MG63 (cell line): ENCODE measurements around the gene SLC24A3. TPM values are rescaled to one million over a fixed set of nuclear protein-coding genes. Genes with fewer than 3 reads are reported as not detected.

Experiments used
- DNase-seq: peaks from one replicate; pipeline ENCODE4 v3.0.0-alpha.2; 2020
- H3K27me3 ChIP-seq: fragments of 250-450 bp; sonication (Bioruptor Pico); 2 replicates; pipeline ENCODE4 v1.5.1; 2020; ENCODE audit warnings: mild to moderate bottlenecking, moderate library complexity
- H3K36me3 ChIP-seq: fragments of 250-450 bp; sonication (Bioruptor Pico); 2 replicates; pipeline ENCODE4 v1.5.1; 2020; ENCODE audit warnings: mild to moderate bottlenecking, moderate library complexity
- H3K4me3 ChIP-seq: fragments of 250-450 bp; sonication (Bioruptor Pico); 2 replicates; pipeline ENCODE4 v1.5.1; 2020; ENCODE audit warnings: mild to moderate bottlenecking, moderate library complexity
- H3K9me3 ChIP-seq: fragments of 250-450 bp; sonication (Bioruptor Pico); 2 replicates; pipeline ENCODE4 v1.5.1; 2020; ENCODE audit warnings: mild to moderate bottlenecking, moderate library complexity
- total RNA-seq: library from RNA; depleted of rRNA; stranded (reverse); fragments of >200 nt; shearing (Covaris generic); gene quantifications from 2 replicates; pipeline ENCODE4 v1.2.3, GENCODE V29; 2014; ENCODE audit warnings: low replicate concordance

SLC24A3 gene
- total RNA-seq, 1 experiment from 2014 or later = not detected

DNA sequence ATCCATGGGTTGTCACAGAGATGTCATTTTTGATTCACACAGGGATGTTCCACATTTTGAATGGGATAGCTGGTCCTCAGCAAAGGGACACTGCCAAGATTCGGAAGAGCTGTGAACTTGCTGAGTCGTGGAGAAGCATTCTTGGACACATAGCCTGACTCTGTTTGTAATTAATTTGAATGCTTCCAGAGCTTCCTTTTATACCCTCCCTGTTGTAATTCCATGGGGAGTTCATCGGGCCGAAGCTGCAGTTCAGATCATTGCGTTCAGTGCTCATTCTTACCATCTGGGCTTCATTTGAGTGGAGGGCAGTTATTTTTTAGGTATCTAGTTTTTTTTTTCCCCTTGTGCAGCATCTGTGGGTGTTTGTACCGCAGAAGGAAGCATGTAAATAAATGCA, 126.5 kb downstream of the SLC24A3 start:
- H3K4me3 ChIP-seq = no peak overlapping the region
- H3K27me3 ChIP-seq = no peaks in the 10 kb centered on the region
- no peak for DNase-seq
- no peaks in the 10 kb centered on the region for H3K9me3 ChIP-seq
- no peaks in the 10 kb centered on the region for H3K36me3 ChIP-seq

DNA sequence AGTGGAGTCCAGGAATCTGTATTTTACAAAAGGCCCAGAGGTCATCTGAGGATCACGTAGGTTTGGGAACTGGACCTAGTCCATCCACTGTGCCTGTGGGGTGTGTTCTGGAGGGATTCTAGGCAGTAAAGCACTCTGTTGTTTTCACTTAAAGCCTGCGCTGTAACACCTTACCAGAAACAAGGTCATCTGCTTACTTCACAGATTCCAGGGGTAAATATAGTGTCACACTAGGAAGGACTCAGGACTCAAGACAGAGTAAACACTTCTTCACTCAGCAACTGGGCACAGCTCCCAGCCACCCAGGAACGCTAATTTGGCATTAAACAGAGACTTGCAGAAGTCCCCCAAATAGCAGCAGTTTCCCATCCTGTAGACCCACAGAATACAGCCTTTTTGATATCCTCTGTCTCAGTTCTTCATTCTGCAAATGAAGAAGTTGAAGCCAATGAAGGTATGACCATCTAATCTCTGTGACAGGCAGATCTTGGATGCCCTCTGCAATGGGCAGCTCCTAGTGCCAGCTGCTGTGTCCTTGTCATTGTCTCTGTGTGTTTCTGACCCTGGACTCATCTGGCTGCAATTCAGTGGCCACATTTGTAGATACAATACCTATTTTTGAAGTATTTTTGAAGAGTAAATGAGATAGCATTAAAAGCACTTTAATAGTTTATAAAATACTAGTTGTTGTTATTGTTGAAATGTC, 129.1 kb downstream of the SLC24A3 start:
- no peaks in the 10 kb centered on the region for H3K27me3 ChIP-seq

DNA sequence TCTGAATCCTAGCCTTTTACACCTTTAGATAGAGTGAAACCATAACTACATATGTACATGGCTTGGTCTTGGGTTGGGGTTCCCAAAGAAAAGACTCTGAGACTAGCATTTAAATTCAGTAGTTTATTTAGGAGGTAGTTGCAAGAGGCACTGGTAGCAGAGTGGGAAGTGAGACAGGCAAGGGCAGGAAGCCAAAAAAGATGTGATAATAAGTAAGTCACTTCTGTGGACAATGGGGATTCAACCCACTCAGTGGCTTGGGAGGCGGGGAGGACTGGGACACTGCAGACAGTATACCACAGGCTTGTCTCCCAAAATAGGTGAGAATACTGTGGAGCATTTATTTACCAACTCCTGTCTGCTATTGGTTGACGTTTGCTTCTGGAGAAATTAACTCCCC, 131.9 kb downstream of the SLC24A3 start:
- no peaks in the 10 kb centered on the region for H3K9me3 ChIP-seq
- no peaks in the 10 kb centered on the region for H3K36me3 ChIP-seq
- DNase-seq = no peak
- no peaks in the 10 kb centered on the region for H3K27me3 ChIP-seq
- no peak overlapping the region for H3K4me3 ChIP-seq

More for the DNA sequence above, 129.1 kb downstream of the SLC24A3 start:
- no peaks in the 10 kb centered on the region for H3K9me3 ChIP-seq
- no peaks in the 10 kb centered on the region for H3K36me3 ChIP-seq
- H3K4me3 ChIP-seq = no peak overlapping the region
- DNase-seq = no peak

DNA sequence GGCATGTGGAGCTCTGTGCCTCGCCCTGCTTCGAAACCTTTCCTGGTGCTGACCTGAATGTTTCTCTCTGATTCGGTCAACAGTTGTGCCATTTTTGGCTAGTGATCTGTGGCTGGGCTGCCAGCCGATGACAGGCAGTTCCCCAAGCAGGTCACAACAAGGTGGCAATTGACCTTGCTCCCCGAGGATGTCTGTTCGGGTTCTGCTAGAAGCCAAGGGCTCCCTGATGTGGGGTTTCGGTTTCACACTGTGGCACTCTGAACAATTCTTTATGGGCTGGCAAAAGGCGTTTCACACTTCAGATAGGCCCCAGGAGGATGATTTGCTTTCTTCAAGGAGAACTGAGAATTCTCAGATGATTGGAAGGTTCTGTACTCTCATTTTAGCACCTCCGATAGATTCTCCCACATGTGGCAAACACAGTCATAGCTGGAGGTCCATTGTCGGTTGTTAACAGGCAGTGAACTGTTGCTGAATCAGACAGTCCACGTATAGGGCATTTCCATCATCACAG, 135.6 kb downstream of the SLC24A3 start:
- DNase-seq = no peak
- H3K27me3 ChIP-seq = no peaks in the 10 kb centered on the region
- H3K9me3 ChIP-seq = no peaks in the 10 kb centered on the region
- H3K4me3 ChIP-seq = no peak overlapping the region
- H3K36me3 ChIP-seq = no peaks in the 10 kb centered on the region

DNA sequence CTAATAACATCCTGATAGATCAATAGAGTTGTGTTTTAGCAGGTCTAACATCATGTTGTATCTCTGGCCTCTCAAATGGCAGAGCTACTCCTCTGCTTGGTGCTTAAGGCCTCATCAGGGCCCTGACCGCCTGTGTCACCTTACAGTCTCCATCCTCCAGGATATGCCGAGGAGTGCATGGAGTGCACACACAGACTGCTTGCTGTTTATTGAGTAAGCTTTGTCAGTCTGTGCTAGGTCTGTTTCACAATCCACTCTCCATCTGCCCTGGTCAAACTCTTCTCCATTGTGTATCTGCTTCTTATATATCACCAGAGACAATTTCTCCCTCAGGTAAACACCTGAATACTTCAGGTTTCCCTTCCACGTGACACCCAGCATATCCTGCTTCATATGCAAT, 136.1 kb downstream of the SLC24A3 start:
- H3K36me3 ChIP-seq = no peaks in the 10 kb centered on the region
- no peak for DNase-seq
- no peaks in the 10 kb centered on the region for H3K27me3 ChIP-seq
- H3K9me3 ChIP-seq = no peaks in the 10 kb centered on the region
- no peak overlapping the region for H3K4me3 ChIP-seq

DNA sequence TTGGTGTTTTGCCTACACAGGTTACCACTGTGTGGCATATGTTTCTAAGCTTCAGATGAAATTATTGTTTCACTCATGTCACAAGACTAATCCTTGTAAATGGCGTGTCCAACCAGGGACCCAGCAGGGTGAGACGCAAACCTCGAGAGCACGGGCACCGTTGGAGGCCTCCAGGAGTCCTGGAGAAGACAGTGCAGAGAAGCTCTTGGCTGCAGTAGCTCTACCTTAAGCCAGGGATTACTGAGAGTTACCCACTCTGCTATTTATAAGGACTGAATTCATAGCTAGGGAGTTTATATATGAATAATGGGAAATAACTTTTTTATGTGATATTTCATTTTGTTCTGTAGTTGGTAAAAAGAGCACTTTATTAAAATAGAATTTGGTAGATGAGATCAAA, 137.4 kb downstream of the SLC24A3 start:
- H3K9me3 ChIP-seq = no peaks in the 10 kb centered on the region
- H3K27me3 ChIP-seq = no peaks in the 10 kb centered on the region
- no peak overlapping the region for H3K4me3 ChIP-seq
- H3K36me3 ChIP-seq = no peaks in the 10 kb centered on the region
- DNase-seq = no peak

DNA sequence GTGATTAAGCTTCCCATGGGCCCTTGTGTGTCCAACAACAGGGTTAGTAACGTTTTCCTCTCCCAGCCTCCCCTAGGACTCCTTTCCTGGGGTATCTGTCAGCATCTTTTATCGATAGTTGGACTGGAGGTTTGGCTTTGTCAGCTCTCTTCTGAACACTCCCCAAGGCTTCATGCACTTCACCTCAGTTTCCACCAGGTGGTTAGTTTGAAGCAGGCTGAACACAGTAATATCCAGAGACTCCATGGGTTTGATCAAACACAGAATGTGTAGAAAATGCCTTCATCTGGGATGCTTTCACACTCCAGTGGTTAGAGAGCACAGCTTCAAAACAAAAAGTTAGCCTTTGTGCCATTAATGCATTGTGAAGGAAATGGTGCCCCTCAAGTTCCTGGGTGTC, 139.1 kb downstream of the SLC24A3 start:
- Histone ChIP-seq H3K36me3 (no peaks in the 10 kb centered on the region), H3K9me3 (no peaks in the 10 kb centered on the region), H3K4me3 (no peak overlapping the region), H3K27me3 (no peaks in the 10 kb centered on the region)
- no peak for DNase-seq

DNA sequence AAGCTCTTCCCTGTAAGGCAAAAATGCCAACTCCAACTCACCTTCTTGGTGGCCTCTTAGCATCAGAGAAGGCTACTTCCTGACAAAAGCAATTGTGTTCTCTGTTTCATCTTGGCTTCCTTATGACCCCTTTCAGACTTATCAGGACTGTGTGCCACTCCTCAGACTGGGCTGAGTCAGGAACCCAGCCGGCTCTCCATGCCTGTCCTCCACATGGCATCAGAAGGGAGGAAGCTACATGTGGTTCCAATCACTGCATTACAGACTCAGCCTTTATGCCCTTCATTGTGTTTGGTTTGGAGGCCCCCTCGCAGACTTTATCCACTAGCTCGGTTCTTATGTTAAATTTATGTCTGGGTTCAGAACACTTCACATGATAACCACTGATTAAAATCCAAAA, 142.5 kb downstream of the SLC24A3 start:
- DNase-seq = no peak

DNA sequence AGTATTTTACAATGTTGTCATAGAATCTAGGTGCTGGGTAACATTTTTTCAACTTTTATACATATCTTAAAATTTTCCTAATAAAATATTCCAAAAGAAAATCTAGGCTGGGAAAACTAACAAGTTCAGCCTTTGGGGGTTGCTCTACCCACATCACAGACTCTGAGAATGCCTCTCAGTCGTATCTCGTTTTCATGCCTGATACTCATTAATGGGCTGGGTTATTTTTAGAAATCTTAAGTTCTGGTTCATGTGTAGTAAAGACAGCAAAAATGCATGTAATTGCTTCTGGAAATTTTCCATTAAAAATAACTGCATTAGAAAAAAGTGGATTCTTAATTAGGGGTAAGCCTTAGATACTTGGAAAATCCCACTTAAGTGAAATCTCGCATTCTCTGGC, 149.3 kb downstream of the SLC24A3 start:
- H3K9me3 ChIP-seq = no peaks in the 10 kb centered on the region
- no peak overlapping the region for H3K4me3 ChIP-seq
- no peak for DNase-seq
- H3K27me3 ChIP-seq = no peaks in the 10 kb centered on the region
- H3K36me3 ChIP-seq = no peaks in the 10 kb centered on the region

More for the DNA sequence above, 142.5 kb downstream of the SLC24A3 start:
- no peaks in the 10 kb centered on the region for H3K9me3 ChIP-seq
- H3K36me3 ChIP-seq = no peaks in the 10 kb centered on the region
- H3K4me3 ChIP-seq = no peak overlapping the region
- no peaks in the 10 kb centered on the region for H3K27me3 ChIP-seq

DNA sequence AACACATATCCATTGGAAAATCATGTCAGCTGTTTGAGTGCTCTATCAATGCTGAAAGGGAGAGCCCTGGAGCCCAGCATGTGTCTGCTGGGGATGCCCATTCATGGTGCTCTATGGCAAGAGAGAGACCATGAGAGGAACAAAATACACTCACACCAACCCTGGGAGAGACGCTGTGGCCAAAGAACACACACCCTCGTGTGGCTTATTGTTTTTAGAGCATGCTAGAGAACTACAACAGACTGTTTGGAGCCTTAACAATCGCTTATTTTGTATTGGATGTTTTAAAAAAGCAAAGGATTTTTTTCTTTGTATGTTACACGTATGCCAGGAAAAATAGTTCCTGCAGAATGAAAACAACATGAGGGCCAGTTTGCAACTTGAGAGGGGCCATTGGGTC, 151.0 kb downstream of the SLC24A3 start:
- Histone ChIP-seq H3K4me3 (no peak overlapping the region), H3K36me3 (no peaks in the 10 kb centered on the region), H3K27me3 (no peaks in the 10 kb centered on the region), H3K9me3 (no peaks in the 10 kb centered on the region)
- DNase-seq = no peak

DNA sequence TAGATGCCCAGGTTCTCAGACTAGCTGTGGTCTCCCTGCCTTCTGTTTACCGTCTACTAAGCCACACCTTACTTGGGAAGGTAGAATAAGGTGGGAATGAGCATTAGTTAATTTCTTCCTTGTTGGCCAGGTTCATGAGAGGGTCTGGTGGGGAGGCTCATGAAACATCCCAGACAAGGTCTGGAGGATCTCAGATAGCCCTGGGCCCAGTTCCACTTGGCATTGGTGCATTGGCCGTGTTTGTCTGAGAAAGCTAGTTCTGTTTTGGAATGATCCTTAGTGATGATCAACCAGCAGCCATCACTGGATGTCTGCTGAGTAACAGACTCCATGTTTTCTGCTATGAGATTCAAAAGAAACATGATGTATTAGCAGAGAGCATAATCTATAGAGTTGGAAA, 155.1 kb downstream of the SLC24A3 start:
- DNase-seq = no peak
- Histone ChIP-seq H3K27me3 (no peaks in the 10 kb centered on the region), H3K4me3 (no peak overlapping the region), H3K36me3 (no peaks in the 10 kb centered on the region), H3K9me3 (no peaks in the 10 kb centered on the region)

DNA sequence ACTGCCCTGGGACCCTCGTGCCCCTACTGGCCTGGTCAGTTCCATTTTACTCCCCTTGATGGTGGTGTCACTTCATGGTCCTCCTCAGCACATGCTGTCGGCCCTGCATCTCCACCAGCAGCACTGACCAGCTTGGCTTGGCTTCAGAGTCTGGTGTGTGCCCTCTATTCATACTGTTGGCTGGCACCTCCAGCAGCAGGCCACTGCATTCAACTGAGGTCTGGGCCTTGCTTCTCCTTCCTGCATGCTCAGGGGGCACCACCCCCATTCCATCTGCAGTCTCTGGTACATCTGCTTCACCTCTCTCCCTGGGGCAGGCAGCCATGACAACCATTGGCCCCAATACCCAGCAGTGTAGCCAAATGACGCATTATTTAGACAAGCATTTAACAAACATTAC, 155.9 kb downstream of the SLC24A3 start:
- DNase-seq = no peak
- Histone ChIP-seq H3K9me3 (no peaks in the 10 kb centered on the region), H3K27me3 (no peaks in the 10 kb centered on the region)

DNA sequence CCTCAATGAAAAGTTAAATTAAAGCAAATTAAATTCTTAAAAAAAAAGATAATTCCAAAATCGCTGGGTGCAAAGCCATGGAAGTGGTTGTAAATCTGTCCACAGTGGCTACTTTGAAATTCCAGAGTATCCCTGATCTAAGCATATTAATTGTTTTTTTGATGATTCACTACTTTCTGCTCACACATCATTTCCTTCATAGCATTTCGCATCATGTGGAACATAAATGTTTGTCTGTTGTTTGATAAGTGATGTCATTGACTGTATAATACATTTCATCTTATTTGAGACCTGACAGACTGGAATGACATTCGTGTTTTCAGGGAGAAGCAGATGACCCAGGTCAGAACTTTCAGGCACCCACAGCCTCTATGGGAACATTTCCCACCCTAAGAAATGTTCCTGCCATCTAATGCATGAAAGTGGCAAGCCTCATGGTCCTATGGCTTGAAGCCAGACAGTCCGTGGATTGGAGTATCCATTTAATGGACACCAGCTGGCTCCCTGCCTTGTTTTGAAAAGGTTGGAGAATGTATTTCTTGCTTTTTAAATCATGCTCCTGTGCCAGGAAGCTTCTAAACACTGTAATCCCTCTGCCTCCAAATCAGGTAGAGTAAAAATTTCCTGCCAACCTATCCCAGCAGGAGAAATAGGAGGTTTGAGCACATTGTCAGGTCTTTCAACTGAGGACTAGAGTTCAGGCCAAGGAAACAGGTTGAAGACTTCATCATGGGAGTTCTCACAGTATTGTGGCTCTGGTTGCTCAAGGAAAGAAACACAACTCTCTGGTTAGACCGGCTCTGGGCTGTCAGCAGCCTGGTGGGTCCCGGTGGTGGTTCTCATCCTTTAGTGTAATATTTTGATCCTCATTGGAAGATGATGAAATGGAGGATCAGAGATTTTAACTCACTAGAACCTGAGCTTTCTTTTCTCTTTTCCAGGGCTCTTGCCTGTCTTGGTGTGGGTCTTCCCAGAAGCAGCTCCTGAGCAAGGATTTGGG, 157.9 kb downstream of the SLC24A3 start:
- Histone ChIP-seq H3K27me3 (no peaks in the 10 kb centered on the region), H3K9me3 (no peaks in the 10 kb centered on the region), H3K4me3 (no peak overlapping the region), H3K36me3 (no peaks in the 10 kb centered on the region)
- DNase-seq = no peak

More for the DNA sequence above, 155.9 kb downstream of the SLC24A3 start:
- no peak overlapping the region for H3K4me3 ChIP-seq
- H3K36me3 ChIP-seq = no peaks in the 10 kb centered on the region

DNA sequence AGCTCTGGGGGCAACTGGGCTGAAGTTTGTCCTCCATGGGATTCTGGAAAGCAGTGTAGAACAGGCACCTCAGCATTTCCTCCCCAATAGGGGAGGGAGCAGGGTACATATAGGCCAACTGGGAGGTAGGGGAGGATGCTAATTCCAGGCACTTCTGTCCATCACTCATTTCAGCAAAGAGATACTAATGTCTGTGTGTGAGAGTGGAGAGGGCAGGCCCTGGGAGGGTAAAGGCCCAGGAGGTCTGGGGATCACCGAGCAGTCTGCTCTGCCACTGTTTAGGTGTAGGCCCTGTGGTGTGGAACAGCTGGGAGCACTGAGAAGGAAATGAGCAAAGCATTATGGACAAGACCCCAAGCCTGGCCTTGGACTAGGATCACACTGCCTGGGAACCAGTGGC, 158.7 kb downstream of the SLC24A3 start:
- no peaks in the 10 kb centered on the region for H3K9me3 ChIP-seq
- no peaks in the 10 kb centered on the region for H3K36me3 ChIP-seq
- H3K4me3 ChIP-seq = no peak overlapping the region
- DNase-seq = no peak
- H3K27me3 ChIP-seq = no peaks in the 10 kb centered on the region

DNA sequence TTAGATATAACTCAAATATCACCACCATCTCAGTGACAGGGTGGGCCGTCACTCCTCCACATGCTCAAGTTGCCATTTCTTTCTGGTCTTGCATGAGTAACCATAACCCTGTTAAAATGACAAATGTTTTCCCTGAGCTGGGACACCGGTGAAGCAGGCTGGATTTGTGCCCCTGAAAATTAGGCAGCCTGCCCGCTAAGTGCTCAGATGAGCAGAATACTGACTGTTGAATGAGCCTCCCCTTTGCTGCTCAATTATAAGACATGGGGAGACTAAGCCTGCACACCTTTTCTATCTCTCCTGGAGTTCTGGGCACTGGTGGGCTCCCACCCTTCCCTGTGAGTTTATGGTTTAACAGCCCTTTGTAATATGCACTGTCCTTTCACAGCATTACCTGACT, 161.8 kb downstream of the SLC24A3 start:
- Histone ChIP-seq H3K4me3 (no peak overlapping the region), H3K27me3 (no peaks in the 10 kb centered on the region), H3K9me3 (no peaks in the 10 kb centered on the region), H3K36me3 (no peaks in the 10 kb centered on the region)
- DNase-seq = no peak

DNA sequence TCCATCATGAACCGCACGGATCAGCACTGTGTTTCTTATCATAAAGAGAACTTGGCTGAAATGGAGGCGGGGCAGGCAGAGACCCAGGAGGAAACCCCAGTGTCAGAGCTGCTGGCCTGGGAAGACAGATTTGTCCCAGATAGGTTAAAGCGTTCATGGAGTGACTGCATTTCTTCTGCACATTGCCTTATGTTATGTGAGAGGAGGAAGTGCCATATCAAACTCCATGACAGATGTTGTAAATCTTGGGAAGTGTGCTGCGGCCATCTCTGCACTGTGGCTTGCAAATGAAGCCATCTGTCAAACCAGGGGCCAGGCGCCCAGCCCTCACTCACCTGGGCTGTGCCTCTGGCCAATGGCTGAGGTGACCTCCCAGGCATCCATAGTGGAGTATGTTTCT, 163.0 kb downstream of the SLC24A3 start:
- Histone ChIP-seq H3K36me3 (no peaks in the 10 kb centered on the region), H3K4me3 (no peak overlapping the region), H3K27me3 (no peaks in the 10 kb centered on the region), H3K9me3 (no peaks in the 10 kb centered on the region)
- no peak for DNase-seq

DNA sequence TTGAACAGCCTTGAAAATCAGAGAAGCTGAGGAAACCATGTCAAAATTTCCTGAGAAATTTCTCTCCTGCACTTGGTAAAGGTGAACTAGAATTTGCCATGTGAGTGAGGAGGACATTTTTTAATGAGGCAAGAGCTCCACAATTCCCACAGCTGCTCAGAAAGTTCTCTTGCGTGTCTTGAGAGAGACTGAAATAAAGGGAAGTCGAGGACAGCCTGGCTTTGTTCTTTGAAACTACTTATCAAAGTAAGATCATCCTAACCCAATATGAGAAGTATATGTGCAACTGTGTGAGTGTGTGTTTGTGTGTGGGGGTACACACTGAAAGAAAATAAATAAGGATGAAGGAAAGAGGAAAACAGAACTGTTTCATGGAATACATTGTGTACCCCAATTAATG, 163.4 kb downstream of the SLC24A3 start:
- no peak overlapping the region for H3K4me3 ChIP-seq
- no peak for DNase-seq

More for the DNA sequence above, 163.4 kb downstream of the SLC24A3 start:
- Histone ChIP-seq H3K9me3 (no peaks in the 10 kb centered on the region), H3K36me3 (no peaks in the 10 kb centered on the region), H3K27me3 (no peaks in the 10 kb centered on the region)
